DMS79 treated with DMSO at 0.1 percent for 48 hours (cell line): ENCODE data around the gene DCP1B.

Experiments
- DNase-seq: peaks from one replicate; lab custom pipeline; 2025; lab: John Stamatoyannopoulos, UW

DCP1B gene

DNA sequence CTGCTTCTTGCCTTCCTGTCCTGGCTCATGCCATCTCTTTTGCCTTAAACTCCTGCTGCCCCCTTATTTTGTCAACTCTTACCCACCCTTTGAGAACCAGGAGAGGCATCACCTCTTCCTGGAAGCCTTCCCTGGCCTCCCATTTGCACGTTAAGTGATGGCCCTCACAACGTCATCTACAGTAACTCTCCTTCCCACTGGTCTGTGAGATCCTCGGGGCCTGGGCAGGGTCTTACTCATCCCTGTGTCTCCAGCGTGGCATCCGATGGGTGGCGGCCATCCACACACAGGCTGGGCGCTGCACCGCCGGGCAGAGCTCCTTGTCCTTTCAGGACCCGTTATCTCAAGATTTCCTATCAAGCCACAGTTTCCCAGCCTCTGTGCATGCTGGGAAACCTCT, 69.0 kb downstream of the DCP1B start:
- no peak for DNase-seq

DNA sequence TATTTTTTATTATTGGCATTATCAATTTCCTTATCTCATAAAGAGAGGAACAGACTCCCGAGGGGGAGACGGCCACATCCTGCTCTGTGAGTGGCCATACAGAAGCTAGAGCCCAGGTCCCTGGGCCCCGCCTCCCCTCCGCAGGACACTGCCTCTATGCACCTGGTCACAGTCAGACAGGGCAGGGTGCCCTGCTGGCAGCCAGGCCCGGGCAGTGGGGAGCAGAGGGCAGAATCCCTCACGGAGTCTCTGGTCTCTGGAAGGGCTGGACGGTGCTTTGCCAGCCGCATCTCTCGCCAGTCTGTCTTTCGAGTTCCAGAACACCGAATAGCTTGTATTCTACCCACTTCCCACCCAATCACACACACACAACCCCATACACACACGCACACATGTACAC, 69.4 kb downstream of the DCP1B start:
- no peak for DNase-seq

DNA sequence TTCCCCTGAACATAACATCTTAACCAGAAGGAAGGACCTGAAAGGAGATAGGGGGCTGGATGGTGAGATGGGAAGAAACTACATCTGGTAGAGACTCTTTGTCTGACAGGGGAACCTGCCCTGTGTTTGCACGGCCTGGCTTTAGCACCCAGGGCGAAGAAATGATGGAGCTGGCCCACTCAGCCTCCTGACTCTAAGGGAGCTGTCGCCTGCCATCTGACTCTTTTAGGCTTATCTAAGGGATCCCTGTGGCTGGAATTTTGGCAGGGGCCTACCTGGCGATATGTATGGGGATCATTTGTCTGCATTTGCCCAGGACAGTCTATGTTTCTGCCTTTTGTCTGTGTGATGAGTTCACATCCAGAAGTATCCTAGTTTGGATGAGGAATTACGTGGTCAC, 70.2 kb downstream of the DCP1B start:
- no peak for DNase-seq

DNA sequence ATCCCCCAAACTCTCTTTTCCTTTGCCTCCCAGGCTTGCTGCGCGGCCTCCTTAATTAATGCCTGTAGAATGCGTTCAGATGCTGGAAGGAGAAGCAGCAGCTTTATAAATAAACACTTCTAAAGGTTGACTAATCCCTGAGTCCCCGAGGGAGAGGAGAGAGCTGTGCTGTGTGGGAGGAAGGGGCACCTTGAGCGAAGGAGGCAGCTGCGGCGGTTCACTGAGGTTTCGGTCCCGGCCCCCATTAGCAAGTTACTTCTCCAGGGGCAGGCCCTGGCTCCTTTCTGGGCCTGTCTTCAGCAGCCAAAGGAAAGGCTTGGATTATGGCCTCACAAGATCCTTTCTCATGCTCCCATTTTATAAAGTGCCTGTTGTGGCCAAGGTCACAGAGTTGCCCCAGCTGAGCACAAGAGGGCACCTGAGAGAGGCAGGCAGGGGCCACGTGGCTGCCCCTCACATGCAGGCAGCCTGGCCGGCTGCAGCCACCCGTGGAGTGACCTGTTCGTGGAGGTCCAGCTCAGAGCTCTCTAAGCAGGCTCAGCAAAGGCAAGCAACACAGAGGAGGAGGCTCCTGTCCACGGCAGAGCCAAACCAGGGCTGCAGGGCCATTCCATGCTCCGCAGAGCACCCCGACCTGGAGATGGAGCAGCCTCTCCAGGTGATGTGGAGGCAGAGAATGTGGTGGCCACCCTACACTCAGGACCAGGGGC, 70.8 kb downstream of the DCP1B start:
- DNase-seq, result no peak

DNA sequence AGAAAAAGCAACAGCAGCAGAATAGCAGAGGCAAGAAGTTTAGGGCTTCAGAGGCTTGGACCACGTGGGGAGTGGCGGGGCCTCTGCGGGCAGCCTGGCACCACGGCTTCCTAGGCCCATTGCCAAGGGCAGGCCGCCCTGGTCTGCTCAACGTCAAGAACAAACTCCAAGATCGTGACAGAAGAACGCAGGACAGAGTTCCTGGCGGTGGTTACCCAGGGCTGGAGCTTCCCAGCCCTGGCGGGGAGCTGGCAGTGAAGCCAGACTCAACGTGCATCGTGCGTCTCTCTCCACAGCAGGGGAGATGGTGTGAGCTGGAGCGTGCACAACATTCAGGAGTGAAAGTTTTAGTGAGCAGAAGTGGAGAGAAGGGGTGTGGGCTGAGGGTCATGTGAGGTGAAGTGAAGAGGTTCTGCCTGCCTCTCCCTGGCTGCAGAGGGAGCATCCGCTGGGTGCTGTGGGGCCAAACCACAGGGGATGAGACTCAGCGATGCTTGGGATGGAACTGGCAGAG, 71.9 kb downstream of the DCP1B start:
- peak; percentile 63 for DNase-seq

DNA sequence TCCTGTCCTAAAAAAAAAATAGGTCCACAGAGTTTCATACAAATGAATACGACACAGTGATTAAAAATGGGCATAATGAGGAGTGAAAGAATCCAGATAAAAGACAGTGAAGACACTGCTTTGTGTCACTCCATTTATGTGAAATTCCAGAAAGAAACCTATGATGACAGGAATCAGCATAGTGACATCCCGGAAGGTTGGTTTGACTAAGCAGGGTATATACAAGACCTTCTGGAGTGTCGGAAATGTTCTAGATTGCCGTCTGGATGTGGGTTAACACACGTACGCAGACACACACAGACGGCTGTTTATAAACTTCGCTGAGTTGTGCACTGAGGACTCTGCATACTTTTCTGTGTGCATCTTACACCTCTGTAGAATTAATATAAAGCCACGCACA, 72.6 kb downstream of the DCP1B start:
- no peak for DNase-seq

DNA sequence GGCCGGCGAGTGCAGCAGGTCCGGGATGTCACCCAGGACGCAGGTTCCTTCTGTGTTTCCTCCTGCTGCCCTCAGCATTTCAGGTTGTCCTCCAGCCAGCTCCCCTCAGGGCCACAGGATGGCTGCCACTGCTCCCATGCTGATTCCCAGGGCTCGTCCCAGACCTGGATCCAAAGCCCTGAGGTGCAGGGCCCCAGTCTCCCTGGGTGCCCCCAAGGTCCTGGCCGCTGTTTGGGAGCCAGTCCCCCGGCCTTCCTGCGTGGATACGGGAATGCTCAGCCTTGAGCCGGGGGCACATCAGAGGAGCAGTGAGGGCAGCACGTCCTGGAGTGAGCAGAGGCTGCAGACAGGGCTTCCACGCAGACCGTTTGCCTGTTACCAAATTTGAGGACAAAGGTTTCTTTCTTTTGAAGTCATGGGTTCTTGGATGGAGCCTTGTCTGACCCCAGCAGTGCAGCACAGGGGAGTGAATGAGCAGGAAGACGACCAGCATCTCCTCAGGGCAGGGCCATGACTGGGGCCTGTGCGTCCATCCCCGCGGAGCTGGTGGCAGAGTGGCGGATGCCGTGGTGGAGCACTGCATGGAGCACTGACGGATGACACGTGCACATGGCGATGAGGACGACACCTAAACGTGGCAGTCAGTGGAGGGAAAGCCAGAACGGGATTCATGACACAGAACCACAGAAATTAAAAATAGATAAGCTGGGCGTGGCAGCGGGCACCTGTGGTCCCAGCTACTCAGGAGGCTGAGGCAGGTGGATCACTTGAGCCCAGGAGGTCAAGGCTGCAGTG, 73.3 kb downstream of the DCP1B start:
- no peak for DNase-seq

DNA sequence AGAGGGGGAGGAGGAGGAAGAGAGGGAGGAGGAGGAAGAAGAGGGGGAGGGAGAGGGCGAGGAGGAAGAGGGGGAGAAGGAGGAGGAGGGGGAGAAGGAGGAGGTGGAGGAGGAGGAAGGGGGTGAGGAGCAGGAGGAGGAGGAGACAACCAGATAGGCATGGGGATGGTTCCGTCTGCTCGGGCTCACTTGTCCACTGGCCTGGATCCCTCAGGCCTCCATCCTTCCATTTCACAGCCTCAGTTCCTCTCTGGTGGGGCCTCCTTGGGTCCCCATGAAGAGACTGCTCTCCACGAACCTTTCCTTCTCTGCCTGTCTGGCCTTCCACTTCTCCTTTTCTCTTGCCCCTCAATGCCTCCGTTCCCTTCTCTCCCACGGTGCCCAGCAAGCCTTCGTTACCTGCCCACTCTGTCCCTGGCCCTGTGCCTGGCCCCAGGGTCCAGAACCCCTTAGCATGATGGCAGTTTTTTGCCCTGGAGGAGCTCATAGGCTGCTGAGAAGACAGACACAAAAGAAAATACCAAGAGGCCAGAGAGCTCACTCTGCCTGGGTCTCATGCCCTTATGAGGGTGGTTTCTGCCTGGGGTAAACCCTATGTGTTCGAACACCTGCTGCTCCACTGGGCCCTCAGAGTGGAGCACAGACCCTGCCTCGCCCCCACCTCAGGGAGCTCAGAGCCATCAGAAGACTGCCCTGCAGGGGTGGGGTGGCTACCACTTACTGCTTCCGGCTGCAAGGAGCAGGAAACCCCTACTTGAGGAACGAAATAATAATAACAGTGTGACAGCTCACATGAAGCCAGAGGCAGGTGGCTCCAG, 74.1 kb downstream of the DCP1B start:
- no peak for DNase-seq

DNA sequence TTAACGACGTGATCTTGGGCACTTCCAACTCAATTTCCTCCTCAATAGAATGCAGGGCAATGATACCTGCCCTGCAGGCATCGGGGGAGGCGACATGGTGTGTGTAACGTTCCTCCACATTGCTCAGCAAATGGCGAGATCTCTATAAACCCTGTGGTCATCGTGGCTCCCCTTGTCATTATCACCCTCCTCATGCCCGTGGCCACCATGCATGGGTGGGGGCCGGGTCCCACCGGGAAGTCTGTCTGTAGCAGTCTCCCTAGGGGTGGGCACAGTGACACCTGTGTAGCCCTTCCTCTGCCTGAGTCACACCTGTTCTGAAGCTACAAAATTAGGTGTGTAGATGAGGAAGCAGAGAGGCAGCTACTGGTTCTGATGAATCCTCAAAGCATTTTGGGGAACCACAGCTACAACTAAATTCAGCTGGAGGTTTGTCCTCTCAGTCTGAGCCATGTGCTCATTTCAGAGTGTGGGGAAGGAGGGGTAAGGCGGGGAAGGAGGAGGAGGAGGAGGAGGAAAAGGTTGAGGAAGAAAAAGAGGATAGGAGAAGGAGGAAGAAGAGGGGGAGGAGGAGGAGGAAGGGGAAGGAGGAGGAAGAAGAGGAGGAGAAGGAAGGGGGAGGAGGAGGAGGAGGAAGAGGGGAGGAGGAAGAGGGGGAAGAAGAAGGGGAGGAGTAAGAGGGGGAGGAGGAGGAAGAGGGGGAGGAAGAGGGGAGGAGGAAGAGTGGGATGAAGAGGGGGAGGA, 74.8 kb downstream of the DCP1B start:
- no peak for DNase-seq

DNA sequence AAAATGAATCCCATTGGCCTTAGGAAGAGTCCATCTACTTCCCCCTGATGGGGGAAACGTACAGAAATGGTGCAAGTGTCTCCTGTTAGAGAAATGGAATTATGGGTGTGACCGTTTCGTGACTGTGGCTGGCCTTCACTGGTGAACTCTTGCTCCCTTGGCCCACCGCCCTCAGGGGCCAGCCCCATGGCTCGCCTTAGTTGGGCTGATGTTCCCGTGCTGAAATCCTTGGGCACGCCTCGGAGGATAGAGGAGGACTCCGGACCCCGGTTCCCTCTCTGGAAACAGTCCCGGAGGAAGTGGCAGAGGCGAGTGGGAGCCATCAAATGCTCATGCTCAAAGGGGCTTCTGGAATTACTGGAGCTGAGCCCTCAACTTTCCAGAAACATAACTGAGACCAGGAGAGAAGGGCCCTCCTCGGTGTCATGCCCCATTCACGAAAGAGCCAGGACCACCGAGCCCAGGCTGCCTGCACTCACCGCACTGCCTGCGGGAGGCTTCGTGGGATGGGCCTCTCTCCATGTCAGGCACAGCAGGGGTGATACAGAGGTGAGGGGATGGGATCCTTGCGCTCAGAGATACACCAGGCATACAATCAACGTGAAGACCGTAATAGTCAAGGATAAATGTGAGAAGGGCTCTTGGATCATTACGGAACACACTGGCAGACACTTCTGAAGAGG, 75.7 kb downstream of the DCP1B start:
- DNase-seq, result no peak

DNA sequence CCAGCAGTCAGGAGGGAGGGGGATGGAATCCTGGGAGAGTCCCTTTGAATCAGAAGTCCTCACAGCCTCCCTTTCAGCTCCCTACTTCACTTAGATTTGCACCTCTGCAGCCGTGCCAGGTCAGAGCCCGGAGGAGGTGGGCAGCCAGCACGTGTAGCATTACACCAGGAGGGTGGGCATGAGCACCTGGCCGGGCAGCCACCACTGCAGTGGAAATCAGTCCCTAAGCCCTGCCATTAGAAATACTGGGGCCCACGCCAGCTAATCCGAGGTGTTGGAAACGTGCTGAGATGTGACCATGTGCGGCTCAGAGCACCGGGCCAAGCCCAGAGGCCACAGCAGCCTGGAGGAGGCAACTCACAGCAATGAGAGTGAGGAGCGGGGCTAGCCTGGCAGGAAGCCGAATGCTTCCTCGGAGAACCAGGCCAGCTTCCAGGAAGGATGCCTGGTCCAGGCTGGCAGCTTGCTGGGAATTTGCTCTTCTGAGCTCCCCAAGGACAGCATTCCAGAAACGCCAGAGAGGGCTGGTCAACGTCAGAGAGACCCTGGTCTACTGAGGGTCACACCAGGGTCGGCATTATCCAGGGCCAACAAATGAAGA, 76.4 kb downstream of the DCP1B start:
- DNase-seq, result no peak

DNA sequence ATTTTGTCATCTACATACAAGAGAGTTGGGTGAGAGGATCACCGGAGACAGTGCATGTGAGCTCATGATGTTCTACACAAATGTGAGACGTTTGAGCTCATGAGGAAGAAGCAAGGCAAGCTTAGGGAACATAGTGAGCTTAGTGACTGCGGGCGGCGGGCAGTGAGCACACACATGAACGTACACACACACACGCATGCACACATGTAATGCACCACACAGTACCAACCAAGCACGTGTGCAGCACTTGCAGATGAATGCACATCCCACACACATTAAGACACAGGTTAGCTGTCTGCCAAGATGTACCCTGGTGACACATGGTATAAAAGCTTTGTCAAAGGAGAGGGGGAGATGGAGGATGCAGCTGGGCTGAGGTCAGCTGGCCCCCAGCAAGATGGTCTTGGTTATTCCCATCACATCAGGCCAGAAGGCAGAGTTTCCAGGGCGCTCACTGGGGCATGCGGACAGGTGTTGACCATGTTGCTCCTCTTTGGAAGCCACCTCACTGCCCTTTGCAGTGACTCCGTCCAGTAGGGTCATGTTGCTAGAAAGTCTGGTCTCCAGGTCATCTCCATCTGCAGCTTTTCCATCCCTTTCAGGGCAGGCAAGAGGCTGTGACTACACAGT, 77.1 kb downstream of the DCP1B start:
- no peak for DNase-seq

DNA sequence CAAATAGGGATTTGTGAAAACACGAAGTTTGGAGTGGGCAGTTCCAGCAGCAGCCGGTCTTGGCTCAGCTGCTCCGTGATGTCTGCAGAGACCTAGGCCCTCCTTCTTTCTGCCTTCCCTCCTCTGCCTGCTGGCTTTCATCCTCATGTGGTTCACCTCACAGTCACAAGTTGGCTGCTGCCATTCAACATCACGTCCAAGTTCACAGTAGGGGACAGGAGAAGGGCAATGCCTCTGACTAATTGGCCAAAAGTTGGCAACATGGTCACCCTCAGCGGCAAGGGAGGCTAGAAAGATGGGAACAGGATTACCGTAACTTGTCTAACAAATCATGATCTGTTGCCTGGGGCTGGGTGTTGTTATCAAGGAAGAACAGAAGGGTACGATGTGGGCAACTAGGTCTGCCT, 78.0 kb downstream of the DCP1B start:
- DNase-seq, result no peak

DNA sequence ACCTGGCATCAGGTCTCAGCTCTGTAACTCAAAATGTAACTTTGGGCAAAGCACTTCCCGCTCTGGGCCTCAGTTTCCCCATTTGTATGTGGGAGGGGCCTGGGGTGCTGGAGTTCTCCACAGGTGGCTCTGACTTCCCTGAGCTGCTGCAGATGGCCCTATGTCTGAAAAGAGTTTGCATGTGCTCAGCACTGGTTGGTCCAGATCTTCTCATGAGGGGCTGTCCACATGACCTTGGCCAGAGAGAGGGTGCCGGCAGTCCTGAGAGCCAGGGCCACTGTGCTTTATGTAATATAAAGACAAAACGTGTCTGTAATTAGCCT, 78.6 kb downstream of the DCP1B start:
- DNase-seq, result no peak

DNA sequence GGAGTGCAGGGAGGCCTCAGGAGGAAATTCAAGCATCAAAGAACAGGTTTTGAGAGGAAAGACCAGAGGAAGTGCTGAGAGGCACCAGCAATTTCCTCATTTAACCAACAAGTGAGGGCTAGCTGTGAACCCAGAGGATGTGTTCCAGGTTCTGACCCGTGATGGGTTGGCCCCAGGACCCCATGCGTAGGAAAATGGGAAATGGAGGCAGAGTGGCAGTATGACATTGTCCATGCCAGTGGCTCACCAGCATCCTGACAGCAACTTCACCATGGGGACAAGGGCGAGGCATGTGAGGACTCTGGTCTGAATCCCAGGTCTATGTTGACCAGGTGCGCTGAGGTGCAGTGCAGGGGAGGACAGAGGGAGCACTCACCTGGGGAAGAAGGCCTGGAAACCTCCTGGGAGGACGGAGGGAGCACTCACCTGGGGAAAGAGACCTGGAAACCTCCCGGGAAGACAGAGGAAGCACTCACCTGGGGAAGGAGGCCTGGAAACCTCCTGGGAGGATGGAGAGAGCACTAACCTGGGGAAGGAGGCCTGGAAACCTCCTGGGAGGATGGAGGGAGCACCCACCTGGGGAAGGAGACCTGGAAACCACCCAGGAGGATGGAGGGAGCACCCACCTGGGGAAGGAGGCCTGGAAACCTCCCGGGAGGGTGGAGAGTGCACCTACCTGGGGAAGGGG, 79.1 kb downstream of the DCP1B start:
- DNase-seq, result no peak

DNA sequence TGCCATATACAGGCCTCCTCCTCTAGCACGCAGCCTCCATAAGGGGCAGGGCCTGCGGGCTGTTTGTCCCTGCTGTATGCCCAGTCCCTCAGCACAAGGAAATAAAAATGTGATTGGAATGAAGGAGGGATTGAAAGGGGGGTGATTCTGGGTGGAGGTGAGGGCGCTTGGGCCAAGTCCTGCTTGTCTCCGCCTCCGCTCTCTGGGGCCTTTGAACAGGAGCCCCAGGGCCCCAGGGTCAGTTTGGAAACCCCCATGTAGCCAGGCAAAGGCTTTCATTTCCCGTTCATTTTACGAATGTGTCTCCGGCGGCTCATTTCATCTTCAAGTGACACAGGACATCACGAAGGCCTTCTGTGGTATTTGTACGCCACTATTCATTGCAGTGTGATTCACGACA, 81.3 kb downstream of the DCP1B start:
- DNase-seq, result no peak

DNA sequence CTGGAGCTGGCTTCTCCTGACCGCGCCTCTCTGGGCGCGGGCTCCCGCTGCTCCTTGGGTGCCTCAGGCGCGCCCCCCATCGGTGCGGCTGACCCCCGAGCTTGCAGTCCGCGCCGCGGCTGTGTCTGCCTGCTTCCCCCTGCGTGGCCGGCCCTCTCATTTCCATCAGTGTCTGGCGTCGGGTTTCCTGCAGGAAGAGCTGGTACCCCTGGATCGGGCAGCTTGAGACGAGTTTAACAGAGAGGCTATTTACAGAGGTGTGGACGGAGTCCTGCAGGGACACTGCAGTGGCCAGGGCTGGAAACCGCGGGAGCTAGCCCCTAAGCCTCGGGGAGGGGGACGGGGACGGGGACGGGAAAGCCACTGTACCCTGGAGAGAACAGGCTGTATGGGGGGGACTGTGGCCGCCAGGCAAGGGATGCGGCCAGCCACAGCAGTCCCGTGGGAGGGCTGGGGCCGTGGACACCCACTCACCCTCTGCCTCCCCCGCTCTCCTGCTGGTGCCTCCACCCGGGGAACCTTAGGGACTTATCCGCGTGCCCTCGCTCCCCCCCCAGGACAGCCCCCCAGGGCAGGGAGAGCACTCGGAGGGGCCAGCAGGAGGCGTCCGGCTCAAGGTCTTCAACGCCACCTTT, 82.1 kb downstream of the DCP1B start:
- no peak for DNase-seq

DNA sequence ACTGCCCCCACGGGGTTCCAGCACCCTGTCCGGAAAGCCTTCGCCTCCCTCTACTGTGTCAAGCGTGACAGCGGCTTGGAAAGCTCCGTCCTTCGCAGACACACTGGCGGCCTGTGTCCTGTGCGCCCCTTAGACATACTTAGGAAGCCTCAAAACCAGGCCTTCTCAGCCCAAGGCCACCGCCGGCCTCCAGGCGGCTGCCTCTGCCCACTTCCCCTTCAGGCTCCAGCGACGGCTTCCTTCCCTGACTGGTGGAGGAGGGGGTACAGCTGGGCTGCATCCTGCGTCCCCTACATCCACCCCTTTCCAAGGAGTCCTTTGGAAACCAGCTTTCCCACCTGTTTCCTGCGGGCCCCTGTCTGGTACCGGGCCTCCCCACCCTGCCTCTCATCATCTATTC, 83.3 kb downstream of the DCP1B start:
- DNase-seq, result no peak

DNA sequence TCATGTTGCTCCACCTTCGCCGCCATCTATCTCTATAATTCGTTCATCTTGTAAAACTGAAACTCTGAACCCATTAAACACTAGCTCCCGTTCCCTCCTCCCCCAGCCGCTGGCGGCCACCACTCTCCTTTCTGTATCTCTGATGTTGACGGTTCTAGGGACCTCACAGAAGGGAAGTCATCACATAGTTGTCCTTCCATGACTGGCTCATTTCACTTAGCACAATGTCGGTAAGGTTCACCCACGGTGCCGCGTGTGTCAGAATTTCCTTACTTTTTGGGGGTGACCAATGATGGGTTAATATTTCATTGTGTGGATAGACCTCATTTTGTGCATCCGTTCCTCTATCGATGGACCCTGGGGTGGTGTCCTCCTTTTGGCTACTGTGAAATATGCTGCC, 83.8 kb downstream of the DCP1B start:
- no peak for DNase-seq

DNA sequence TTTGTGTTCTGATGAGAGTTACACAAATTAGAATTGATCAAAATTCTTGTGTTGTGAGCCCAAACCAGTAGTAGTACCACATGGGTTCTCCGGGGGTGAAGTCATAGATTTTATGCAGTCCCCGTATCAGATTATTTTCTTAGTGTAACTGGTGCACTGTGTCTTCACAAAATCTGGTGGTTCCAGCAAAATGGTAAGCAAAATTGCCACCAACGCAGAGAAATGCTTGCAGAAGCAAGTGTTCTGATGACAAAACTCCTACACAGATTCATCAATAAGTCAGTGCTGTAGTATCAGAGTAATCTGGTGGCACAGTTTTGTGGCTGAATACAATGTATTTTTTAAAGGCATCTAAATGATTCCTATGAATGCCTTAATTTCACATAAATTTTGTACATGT, 84.5 kb downstream of the DCP1B start:
- no peak for DNase-seq
